Glomerular endothelial cell (primary cell): ENCODE measurements around the gene NAIF1. TPM values are rescaled to one million over a fixed set of nuclear protein-coding genes. Genes with fewer than 3 reads are reported as not detected.
"Not testable (repeated sequence)": the region's sequence is repeated elsewhere in the genome, so short reads cannot be mapped to it uniquely, and the experiment has no call there.

Experiments
- DNase-seq: peaks from one replicate; pipeline ENCODE4 v3.0.0-alpha.2; 2011; ENCODE audit warnings: low read depth, low spot score; ENCODE audit errors: extremely low read depth
- total RNA-seq: library from RNA; depleted of rRNA; stranded (reverse); fragments of >200 nt; gene quantifications from 2 replicates; pipeline ENCODE4 v1.2.3, GENCODE V29; 2015

NAIF1 gene, protein sequence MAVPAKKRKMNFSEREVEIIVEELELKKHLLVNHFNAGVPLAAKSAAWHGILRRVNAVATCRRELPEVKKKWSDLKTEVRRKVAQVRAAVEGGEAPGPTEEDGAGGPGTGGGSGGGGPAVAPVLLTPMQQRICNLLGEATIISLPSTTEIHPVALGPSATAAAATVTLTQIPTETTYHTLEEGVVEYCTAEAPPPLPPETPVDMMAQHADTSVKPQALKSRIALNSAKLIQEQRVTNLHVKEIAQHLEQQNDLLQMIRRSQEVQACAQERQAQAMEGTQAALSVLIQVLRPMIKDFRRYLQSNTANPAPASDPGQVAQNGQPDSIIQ
- total RNA-seq: 6.8 and 8.4 TPM in 2 replicates

DNA sequence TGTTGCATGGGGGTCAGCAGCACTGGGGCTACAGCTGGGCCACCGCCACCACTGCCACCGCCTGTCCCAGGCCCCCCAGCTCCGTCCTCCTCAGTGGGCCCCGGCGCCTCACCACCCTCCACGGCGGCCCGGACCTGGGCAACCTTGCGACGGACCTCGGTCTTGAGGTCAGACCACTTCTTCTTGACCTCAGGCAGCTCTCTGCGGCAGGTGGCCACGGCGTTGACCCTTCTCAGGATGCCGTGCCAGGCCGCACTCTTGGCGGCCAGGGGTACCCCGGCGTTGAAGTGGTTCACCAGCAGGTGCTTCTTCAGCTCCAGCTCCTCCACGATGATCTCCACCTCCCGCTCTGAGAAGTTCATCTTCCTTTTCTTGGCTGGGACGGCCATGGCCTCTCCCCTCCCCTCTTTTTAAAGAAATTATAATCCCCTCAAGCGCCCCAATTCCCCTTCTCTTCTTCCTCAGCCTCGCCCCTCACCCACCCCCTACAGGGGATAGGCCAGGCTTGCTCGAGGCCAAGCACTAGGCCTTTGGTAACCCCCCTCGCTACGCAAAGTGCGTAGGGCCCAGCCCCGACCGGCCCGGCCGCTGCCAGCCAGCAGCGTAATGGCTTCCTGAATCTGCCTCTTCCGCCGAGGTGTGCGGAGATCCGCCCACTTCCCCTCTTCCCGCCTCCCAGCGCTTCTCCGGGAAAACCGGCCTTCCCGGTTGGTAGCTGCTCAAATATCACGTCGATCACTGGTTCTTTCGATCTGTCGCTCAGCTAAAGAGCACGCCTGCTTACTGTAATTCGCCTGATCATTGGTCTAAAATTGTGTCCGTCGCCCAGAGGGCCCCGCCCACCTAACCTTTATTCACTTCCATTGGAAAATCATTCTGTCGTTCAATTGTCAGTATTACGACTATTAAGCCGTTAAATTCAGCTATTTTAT is at the start of gene NAIF1:
Gene NAIF1, minus strand, starts transcription at position 608 of the 932 bp plus-strand sequence. Its CDS starts 219 bp downstream, at position 389.
- DNase-seq: peak; percentile 99

DNA sequence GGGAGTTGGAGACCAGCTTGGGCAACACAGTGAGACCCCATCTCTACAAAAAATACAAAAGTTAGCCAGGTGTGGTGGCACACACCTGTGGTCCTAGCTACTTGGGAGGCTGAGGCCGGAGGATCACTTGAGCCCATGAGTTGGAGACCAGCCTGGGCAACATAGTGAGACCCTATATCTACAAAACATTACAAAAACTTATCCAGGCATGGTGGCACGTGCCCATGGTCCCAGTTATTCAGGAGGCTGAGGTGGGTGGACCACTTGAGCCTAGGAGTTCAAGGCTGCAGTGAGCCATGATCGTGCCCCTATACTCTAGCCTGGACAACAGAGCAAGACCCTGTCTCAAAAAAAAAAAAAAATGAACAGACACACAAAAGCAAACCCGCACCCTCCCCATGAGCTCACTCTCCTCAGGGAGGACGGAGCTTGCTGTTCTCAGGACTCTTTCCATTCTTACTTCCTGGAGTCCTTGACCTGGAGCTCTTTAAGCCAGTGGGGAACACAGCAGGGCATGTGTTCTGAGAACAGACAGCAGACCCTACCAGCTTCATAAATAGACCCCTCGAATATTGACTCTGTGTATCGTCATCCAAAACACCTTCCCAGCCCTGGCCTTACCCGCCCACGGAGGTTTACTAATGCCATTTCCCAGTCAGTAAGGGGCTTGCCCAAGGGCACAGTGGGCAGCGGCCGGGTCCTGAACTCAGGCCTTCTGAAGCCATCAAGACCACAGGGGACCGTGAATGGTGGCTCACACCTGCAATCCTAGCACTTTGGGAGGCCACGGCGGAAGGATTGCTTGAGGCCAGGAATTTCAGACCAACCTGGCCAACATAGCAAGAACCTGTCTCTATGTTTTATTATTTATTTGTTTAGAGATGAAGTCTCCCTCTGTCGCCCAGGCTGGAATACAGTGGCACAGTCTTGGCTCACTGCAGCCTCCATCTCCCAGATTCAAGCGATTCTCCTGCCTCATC is 49.3 kb upstream of the NAIF1 start:
- DNase-seq: no peak

DNA sequence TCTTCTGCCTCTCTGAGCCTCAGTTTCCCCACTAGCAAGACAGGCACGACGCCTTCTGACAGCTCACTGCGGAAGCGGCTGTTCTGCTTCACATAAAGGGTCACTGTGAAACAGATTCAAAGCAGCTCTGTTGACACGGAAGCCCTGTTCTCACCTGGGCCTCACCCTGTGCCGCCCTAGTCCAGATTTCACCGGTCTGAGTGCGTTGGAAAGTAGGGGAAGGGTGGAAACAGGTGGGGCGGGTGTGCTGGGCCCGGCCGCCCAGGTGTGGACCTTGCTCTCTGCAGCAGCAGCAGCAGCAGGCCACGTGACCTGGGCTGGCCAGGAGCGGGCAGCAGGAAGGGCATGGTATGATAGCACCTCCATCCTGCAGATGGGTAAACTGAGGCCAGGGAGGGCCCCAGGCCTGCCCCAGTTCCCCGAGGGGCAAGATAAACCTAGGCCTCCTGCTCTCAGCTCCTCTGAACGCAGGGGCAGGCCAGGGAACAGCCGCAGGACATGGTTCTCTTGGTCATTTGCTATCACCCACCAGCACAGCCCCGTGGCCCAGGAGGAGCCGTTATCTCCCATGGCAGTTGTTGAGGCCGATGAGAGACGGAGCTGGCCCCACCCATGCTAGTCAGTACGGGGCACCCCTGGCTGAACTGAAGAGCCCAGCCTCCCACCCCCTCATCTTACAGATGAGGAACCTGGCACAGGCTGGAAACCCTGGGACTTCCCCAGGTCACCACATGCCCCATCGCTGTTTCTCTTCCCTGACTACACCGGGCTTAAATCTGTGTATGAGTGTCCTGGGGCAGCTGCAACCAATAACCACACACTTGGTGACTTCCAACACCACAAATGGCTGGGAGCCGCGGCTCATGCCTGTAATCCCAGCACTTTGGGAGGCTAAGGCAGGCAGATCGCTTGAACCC is 48.3 kb upstream of the NAIF1 start:
- no peak for DNase-seq

DNA sequence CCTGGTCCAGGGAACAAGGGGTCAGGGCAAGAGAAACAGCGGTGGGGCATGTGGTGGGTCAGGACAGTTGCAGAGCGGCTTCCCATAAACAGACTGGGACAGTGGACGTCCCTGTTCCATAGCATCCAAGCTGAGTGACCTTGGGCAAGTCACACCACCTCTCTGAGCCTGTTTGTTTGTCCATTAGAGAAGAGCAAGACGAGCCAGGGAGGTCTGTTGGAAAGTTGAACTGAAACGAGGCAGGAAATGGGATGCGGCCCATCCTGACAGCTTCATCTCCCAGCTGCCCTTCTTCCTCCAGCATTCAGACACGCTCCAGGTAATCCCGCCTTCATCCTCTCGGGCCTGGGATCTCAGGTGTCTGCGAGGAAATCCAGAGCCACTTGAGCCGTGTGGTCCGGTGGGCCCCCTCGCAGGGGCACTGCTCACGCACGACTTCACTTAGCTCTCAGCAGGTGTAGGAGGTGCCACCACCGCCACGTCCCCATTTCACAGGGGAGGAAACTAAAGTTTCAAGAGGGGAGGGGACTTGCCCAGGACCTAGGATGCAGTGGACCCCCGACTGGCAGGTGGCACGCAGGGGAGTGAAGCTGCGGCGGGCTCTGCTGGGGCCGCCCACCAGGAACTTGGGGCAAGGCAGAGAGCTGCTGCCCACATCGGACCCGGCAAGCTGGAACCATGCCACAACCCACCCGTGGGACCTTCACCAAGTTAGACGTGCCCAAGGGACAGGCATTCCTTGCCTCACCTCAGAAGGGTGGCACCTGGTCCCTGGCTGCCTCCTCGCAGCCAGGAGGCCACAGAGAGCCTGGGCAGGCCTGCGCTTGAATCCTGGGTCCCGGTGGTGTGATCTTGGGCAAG is 47.4 kb upstream of the NAIF1 start:
- no peak for DNase-seq

DNA sequence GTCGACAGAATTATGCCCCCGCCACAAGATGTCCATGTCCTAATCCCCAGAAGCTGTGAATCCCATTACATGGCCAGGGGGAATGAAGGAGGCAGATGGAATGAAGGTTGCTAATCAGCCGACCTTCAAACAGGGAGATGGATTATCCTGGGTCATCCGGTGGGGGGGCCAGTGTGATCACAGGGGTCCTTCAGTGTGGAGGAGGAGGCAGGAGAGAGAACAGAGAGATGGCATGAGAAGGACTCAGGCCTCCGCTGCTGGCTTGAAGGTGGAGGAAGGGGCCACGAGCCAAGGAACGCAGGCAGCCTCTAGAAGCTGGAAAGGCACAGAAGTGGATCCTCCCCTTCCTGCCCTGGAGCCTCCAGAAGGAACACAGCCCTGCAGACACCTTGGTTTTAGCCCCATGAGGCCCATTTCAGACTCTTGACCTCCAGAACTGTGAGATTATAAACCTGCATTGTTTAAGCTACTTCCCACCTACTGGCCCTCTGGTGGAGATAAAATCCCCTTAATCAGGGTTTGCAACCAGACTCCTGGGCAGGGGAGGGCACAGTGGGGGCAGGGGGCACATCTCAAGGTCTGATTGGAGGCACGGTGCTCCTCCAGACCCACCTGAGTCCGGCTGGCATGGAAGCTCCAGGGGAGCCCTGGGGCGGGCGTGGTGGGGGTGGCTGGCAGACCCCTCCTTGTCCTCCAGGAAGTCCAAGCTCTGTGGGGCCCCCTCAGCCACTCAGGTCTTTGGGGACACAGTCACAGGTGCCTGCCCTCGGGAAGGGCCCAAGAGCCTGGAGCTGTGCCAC is 46.6 kb upstream of the NAIF1 start:
- no peak for DNase-seq

DNA sequence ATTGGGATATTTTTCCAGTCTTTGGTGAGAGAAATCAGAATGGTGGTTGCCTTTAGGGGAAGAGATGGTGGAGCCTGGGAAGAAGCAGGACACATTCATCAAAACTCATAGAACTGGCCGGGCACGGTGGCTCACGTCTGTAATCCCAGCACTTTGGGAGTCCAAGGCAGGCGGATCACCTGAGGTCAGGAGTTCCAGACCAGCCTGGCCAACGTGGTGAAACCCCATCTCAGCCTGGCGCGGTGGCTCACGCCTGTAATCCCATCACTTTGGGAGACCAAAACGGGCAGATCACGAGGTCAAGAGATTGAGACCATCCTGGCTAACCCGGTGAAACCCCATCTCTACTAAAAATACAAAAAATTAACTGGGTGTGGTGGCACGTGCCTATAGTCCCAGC is 44.6 kb upstream of the NAIF1 start:
- not testable (repeated sequence) for DNase-seq

DNA sequence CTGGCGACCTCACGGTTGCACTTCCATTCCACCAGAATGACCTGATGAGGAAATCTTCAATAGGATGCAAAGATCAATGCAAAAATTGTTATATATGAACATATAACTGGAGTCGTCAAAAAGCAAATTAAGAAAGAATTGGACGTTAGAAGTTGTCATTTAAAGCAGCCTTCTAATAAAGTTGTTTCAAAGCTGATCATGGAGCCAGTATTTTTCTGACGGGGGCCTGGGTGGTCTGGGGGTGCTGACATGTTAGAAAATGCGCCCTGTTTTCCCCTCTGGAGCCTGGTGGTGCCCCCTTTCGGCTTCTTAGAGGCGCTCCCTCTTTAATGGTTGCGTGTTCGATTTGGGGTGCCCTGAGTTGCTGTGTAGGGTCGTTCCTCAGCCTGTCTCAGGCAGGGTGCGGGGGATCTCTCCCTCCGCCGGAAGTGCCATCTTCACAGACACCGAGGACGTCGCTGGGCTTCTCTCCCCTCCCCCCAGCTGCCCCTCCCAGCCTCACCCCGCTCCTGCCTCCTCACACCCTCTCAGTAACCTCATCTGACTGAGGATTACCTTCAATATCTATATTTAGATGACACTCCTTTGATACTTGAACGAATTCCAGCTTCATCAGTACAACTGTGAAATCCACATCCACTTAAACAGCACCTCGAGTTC is 42.1 kb upstream of the NAIF1 start:
- no peak for DNase-seq

DNA sequence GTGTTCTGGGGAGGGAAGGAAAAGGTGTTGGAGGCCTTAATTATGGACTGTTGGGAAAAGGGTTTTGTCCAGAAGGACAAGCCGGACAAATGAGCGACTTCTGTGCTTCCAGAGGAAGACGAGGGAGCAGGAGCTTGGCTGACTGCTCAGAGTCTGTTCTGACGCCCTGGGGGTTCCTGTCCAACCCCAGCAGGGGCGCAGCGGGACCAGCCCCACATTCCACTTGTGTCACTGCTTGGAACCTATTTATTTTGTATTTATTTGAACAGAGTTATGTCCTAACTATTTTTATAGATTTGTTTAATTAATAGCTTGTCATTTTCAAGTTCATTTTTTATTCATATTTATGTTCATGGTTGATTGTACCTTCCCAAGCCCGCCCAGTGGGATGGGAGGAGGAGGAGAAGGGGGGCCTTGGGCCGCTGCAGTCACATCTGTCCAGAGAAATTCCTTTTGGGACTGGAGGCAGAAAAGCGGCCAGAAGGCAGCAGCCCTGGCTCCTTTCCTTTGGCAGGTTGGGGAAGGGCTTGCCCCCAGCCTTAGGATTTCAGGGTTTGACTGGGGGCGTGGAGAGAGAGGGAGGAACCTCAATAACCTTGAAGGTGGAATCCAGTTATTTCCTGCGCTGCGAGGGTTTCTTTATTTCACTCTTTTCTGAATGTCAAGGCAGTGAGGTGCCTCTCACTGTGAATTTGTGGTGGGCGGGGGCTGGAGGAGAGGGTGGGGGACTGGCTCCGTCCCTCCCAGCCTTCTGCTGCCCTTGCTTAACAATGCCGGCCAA is 41.3 kb upstream of the NAIF1 start:
- no peak for DNase-seq

DNA sequence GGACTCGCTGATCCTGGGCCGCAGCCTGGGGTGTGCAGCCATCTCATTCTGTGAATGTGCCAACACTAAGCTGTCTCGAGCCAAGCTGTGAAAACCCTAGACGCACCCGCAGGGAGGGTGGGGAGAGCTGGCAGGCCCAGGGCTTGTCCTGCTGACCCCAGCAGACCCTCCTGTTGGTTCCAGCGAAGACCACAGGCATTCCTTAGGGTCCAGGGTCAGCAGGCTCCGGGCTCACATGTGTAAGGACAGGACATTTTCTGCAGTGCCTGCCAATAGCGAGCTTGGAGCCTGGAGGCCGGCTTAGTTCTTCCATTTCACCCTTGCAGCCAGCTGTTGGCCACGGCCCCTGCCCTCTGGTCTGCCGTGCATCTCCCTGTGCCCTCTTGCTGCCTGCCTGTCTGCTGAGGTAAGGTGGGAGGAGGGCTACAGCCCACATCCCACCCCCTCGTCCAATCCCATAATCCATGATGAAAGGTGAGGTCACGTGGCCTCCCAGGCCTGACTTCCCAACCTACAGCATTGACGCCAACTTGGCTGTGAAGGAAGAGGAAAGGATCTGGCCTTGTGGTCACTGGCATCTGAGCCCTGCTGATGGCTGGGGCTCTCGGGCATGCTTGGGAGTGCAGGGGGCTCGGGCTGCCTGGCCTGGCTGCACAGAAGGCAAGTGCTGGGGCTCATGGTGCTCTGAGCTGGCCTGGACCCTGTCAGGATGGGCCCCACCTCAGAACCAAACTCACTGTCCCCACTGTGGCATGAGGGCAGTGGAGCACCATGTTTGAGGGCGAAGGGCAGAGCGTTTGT is 40.5 kb upstream of the NAIF1 start:
- DNase-seq: no peak

DNA sequence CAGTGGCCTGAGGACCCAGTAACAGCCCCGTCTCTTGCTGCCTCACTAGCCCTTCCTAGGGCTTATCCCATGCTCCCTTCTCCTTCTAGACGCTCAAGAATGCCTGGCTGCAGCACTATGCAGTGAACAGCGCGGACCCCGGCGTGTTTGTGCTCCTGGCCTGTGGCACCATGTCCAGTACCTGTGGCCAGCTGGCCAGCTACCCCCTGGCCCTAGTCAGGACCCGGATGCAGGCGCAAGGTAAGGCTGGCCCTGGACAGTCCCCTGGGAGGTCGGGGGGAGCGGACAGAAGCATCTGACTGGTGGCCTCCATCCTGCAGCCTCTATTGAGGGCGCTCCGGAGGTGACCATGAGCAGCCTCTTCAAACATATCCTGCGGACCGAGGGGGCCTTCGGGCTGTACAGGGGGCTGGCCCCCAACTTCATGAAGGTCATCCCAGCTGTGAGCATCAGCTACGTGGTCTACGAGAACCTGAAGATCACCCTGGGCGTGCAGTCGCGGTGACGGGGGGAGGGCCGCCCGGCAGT is 39.9 kb upstream of the NAIF1 start:
- no peak for DNase-seq

DNA sequence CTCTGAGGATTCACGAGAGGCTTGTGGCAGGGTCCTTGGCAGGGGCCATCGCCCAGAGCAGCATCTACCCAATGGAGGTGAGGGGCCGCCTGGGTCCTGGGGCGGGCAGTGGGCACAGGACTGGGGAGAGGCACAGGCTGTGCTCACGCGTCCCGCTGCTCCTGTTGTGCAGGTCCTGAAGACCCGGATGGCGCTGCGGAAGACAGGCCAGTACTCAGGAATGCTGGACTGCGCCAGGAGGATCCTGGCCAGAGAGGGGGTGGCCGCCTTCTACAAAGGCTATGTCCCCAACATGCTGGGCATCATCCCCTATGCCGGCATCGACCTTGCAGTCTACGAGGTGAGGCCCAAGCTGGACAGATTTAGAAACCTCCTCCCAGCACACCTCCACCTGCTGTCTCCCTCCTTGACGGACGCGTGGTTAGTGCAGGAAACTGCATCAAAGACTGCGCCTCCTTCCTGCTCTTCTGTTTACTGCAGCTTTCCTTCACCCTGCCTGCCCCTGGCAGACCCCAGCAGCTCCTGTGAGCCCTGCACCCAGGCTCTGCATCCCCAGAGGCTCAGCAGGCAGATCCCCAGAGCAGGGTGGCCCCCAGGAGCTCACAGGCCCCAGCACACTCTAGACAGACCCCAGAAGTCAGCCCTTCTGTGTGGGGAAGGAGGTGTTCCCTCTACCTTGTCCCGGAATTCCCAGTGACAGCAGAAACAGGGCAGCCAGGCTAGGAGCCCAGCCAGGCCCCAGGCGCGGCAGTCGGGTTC is 39.2 kb upstream of the NAIF1 start:
- no peak for DNase-seq

DNA sequence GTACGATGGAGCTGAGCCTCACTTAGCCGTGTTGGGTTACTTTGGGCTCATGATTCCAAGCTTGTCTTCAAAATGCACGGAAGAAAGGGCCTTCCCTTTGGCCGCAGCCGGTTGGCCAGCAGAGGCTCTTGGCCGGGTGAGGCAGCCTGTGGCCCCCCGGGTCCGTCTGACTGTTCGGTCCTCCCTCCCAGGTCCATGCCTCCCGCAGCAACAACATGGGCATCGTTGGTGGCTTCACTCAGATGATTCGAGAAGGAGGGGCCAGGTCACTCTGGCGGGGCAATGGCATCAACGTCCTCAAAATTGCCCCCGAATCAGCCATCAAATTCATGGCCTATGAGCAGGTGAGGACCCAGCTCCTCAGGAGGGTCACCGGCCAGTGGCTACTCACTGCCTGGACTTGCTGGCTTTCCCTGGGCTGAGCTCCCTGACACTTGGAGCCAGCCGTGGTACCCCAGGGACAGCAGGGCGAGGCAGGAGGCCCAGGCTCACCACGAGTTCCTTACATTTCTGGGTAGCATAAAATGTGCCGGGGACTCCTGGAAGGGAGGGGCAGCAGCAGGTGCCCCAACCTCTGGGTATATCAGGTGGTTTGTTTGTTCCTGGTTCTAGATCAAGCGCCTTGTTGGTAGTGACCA is 38.5 kb upstream of the NAIF1 start:
- no peak for DNase-seq

DNA sequence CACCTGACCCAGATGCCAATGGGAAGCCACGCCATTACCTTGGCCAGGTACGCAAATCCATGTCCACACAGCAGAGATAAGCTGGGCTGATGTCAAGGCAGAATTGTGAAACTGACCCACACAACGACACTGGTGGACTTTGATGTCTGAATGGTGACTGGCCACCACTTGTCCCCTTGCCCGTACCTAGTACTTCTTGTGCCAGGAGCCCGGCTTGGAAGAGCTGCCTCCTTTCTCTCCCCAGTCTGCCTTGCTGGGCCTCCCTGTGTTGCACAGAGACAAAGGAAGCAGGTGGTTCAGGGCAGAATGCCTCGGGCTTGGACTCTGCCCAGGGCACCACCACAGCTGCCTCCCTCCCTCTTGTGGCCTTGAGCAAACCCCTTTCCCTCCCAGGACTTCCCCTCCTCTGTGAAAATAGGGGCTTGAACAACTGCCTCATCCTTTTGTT is 37.1 kb upstream of the NAIF1 start:
- no peak for DNase-seq

DNA sequence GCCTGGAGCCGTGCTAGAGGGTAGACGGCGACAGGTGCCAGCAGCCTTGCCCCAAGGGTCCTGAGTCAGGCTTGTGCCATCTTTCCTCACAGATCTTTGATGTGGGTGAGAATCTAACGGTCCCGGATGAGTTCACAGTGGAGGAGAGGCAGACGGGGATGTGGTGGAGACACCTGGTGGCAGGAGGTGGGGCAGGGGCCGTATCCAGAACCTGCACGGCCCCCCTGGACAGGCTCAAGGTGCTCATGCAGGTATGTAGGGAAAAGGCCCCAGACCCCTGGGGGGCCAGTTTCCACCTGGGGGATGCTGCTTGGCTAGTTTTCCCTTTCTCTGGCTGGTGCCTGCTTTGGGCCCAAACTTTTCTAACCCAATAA is 36.5 kb upstream of the NAIF1 start:
- no peak for DNase-seq
